Hematopoietic multipotent progenitor cell treated with erythropoietin and hydrocortisone succinate and interleukin-3 and kit ligand, for 4 days (in vitro differentiated cells): ENCODE results near the gene USP7.
"Not testable (repeated sequence)": the region's sequence is repeated elsewhere in the genome, so short reads cannot be mapped to it uniquely, and the experiment has no call there.

Experiments used
- DNase-seq: peaks from one replicate; pipeline ENCODE4 v3.0.0-alpha.2; 2015

Gene USP7

DNA sequence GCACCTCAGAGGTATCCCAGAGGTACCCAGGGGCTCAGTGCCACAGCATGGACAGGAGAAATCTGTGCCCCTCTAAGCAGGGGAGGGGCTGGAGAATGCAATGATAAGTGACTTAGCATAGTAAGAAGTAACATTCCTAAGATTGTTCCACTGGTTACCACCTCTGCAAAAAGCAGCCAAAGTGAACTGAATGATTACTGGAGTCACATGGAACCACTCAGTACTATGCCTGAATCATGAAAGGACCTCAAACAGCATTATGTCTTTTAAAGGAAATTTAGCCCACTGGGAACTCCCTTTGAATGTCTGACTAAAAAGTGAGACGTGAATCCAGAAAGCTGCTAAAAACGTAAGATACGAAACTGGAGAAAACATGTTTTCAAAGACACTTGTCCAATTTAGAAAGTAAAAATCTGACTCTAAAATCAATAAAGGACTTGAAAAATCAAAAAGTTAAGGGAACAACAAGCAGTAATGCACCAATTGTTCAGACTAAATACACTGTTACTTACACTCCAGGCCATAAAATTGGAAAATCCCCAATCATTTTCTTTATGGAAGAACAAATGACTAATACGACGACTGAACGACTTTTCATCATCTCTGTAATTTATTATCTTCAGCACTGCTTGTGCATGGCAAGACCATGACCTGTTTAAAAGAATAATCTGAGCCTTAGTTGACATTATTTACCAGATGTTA is 42.9 kb downstream of the USP7 start:
- no peak for DNase-seq

DNA sequence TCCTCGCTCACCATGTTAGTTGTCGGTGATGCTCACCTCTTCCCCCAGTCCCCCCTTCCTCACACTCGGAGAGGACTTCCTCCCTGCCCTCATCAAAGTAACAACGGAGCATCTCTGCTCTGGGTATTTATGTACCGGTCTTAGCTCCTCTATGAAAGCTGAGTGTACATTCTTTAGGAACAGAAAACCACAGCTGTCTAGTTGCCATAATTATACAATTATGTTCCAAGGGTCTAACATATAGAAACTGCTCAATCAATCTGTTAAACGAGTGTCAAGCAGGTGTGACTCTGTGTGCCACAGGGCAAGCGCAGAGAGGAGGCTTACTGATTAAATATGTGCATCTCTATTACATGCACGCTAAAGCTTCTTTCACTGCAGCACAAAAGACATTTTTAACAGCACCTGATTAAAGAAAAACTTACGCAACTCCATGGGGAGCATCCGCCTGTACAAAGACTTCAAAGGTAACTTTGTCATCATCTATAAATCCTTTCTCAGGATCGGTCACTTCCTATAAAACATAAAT is 43.7 kb downstream of the USP7 start:
- no peak for DNase-seq

DNA sequence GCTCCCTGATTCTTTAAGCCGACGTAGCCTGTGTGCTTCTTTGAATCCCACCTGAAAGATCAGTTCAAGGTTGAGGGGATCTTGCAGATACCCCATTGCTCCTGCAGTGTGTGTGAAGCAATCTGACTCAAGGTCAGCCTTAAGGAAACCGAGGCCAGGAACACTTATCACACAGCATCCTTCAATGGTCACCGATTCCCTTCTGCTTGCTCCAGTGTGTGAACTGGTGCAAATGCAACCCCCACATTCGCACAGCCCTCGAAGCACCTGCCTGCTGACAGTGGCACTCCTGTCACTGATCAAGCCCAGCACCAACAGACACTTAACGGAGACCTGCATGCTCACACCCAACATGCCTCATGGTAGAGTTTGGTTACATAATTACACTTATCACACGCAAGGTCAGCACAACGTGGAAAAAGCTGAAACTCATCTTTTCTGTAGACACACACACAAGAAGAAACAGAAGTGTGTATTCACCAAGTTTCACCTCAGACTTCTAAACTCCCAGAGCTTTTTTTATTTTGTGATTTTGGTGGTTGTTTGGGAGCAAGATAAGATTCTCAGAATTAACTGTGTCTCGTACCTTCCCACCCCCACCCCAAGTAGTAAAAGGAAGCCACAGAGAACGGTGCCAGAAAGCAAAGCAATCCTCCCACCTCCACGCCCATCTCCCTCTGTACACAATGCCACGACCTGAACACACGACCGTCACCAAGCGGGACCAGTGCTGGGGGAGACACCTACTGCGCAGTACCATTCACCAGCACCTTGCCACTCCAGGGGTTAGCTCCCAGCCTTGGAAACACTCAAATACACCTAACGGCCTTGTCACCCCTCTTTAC is 44.4 kb downstream of the USP7 start:
- peak; percentile 53 for DNase-seq

DNA sequence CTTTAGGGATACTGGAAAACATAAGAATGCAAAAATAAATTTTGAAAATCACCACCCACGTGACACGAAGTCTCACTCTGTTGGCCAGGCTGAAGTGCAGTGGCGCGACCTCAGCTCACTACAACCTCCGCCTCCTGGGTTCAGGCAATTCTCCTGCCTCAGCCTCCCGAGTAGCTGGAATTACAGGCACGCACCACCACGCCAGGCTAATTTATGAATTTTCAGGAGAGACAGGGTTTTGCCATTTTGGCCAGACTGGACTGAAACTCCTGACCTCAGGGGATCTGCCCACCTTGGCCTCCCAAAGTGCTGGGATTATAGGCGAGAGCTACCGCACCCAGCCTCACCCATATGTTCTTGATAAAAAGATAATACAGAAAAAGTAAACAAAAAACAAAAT is 46.4 kb downstream of the USP7 start:
- not testable (repeated sequence) for DNase-seq

DNA sequence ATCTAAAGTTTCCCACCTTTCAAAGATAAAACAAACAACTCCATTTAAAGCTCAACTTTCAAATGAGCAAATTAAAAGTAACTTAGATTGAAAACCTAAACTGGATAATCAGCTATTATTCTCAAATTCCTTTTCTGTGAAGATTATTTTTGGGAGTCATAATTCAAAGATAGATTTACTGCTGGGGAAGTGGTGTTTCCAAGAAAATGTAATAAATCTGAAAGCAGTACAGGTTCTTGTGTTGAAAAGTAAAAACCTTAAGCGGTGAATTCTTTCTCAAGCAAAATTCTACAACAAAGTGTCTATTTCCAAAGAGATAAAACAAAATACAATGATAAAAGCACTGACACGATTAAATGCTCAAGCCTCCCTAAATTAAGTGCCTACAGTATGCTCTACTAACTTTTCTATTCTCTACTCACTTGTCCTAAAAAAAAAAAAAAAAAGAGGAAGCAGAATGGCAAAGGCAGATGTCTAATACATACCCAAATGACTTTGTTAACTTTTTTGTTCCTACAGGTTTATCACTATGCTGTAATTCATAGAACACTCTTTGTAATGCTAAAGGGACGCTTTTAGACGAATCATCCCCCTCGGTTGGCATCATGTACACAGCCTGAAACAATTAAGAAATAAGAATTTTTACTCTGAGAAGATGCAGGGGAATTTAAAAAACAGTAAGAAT is 47.0 kb downstream of the USP7 start:
- peak; percentile 40 for DNase-seq

DNA sequence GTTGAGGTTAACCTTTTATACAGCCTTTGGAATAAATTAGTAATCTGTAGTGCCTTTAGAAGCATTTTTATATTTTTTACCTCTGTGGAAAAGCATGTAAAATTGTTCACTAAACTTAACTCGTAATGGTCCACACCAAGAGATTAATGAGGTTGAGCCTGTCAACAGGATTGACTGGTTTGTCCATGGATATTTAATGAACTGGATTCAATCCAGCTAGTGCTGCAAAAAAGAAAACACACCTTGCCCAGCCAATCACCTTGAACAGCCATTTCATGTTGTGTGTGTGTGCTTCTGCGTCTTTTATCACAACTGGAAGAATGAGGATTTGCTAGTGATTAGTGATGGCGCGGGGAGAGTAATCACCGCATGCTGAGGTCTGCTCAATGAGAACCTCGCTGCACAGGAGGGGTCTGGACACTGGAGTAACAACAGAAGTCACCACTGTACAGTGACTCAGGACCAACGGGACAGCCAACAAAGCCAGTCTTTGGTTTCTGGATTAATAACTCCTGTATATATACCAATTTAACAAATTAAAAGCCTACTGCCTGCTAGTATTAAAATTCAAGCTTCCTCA is 47.9 kb downstream of the USP7 start:
- DNase-seq: no peak

DNA sequence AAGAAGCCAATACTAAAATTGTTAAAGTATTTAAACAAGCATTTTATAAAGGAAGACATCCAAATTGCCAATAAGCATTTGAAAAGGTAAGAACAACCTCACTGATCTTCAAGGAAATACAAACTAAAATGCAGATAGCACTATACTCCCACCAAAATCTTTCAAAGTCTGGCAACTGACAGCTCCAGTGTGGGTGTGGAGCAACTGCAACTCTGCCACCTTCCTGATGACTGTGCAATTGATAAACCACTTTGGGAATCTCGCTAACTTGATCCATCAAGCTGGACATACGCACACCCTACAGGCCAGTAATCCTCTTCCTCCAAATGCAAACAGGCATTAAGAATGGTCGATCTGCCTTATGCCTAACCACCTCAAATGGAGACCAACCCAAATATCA is 49.6 kb downstream of the USP7 start:
- DNase-seq: no peak

DNA sequence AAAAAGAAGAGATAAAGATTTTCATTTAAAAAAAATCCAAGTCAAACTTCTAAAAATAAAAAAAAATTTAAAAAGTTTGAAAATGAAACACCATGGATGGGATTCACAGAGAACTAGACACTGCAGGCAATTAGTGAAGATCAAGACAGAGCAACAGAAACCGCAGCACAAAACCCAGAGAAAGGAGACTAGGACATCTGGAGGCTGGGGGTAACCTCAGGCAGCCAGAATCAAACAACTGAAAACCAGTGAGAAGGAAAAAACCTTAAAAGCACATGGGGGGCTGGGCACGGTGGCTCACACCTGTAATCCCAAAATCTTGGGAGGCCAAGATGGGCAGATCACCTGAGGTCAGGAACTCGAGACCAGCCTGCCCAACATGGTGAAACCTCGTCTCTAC is 50.9 kb downstream of the USP7 start:
- no peak for DNase-seq

DNA sequence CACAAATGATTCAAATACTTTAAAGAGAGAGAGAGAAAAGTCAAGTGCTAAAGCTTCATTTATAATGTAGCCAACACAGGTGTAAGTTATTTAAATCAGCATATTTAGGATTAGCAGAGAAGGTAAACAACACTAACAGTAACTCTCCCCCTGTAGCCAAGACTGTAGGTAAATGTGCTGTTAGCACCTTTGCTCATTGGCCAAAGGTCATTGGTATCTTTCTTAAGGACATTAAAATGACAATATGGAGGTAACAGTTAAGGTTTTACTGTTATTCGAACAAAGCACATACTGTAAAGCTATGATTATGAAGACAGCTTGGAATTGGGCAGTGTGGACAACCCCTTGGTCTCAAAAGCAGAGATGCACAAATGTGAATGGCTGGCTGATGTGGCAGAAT is 52.9 kb downstream of the USP7 start:
- DNase-seq: no peak

DNA sequence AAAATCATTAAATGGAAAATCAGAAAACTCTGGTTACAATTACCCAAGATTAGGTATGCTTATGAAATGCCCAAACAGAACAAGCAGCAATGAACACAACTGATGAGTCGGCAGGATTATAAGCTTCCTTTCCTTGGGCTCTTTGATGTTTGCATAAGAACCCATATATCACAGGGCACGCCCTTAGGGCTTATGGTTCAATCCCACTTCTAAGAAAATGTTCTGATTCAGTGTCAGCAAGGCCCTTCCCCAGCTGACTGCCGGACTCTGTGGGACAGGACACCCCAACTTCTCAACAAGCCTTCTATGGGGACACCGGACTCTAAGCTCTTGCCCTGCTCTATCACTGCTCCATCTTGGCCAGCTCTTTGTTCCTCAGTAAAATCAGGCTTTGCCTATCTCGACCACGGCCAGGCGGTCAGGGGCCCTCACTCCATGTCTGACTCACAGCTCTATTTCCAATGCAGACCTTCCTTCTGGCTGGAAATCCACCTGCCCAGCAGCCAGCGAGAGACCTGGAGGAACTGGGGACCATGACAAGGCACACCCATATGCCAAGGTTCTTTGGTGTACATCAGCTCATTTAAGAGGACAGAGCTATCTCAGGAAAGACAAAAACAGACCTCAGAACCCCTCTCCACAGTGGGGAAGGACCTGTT is 54.8 kb downstream of the USP7 start:
- no peak for DNase-seq

DNA sequence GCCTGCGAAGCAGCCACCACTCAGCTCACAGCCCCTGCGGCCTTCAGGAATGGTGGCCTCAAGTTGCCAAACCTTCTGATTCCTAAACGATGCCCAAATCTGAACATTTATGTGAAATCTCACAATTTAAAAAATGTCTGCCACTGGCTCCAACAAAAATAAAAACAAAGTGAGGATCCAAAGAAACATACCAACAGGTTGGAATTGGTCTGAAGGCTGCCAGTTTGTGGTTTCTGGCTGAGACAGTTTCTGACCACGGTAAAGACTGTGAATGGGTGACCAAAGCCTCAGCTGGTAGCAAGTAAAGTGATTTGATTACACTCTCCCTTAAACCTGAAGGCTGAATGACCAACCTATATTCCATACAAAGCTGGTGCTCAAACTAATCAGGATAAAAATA is 56.6 kb downstream of the USP7 start:
- no peak for DNase-seq

DNA sequence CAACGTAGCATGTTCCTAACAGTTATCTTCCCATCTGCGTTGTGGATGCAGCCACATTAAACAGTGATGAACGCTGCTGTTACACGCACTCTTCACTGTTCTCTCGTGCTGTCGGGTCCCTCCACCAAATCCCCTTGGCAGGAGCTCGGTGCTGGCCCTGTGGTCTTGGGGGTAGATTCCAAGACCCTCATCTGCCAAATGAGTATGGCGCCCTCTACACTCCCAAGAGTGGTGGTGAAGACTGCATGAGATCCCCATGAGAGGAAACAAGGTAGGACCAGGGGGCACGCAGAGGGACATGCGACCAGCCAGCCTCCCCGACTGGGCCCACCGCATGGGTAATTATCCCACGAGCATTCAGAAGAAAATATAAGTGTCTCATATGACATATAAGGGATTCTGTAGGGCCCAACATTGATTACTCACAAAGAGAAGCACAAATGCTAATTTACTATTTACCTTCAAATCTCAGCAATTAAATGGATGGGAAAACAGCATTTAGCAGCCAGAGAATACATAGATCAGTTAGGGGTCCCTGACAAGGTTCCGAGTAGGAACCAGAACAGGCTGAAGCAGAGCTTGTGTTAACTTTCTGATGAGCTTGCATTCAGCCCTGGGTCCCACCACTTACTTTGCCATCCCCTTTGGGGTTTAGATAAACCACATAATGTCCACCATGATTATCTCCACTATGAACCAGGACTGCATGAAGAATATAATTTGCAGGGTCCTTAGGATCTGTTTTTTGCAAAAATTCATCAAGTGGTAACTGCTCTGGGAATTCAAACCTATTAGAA is 57.7 kb downstream of the USP7 start:
- peak; percentile 37 for DNase-seq

DNA sequence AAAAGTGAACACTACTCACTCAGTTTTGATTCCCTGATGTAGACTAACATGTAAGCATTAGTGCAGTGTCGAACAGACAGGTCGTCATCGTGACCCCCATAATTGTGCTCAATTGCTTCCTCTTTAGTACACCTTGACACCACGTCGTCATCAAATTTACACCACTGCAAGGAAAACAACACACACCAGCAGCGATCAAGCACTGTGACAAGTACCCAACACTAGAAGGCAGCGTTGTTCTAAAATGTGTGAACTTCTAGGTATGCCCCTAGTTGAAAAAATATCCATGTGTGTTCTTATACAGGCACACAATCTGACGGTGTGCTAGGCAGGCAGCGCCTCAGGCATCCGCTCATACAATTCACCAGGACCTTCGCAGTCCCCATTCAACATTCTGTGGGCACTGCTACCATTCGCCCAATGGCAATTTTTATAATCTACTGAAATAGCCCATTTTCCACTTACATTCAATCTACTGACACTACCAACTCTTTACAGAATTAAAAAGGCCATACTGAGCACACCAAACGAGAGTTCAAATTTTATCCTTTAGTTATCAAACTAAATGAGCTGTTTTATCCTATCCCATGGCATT is 58.4 kb downstream of the USP7 start:
- DNase-seq: peak; percentile 74

DNA sequence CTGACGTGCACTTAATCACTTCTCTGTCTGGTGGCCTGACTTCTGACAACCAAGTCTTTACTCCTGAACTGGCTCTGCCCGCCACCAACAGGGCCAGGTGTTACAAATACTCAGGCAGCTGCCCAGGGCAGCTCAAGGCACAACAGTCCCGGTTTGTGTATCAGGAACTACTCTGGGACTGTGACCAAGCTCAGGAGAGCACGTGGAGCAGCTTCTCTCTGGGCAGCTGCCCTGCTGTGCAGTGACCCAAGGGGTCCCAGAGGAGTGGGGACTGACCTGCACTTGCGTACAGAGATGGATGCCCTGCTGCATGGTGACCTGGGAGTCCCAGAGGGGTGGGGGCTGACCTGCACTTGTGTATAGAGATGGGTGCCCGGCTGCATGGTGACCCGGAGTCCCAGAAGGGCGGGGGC is 59.7 kb downstream of the USP7 start:
- DNase-seq: no peak

DNA sequence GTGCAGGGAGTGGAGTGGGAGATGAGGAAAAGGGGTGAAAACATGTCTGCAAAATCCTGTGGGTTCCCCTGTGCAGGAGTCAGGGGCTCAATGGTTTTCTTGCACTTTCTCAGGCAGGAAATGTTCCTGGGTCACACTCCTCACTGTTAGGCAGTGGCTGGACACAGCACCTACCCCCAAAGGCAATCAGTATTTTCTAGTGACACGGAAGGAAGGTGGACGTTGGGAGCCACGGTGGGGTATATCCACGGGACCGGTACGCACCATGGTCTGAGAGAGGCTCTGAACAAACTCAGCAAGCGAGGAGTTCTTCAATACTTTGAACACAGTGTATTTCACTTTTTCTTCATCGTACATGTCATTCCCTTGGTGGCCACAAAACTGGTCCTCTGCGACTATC is 60.7 kb downstream of the USP7 start:
- no peak for DNase-seq

DNA sequence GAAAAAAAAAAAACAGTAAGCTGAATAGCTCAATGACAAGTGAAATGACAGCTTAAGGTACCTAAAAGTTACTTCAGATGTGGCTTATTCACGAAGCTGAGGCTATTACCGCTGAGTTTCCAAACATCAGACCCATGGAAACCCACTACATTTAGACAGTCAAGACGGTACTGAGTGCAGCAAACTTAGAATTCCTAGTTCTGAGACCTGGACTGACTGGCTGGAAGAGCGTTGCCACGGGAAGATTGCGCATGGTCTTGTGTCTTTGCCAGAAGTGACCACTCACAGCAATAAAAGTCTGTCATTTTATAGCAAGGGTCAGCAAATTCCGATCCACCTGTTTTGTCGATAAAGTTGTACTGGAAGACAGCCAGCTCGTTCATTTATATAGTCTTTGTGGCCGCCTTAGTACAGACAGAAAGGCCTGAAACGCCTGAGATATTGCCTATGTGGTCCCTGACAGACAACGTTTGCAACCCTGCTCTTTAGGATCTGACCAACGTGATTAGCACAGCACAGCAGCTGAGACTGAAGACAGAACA is 62.3 kb downstream of the USP7 start:
- no peak for DNase-seq

DNA sequence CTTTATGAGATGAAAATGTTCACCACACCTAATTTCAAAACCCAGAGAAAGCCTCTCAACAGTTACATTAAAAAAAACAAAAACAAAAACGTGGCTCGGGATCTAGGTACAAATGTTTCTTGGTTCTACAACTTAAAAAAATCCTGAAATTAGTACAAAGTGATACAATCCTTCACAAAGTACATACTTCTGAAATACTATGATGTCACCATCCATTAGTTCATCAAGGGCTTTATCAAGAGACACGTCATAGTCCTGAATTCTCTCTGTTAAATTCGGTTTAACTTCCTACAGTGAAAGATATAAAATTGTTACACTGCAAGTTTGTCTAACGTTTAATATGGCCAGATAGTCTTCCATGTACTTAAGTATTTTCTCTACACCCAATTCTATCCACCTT is 63.4 kb downstream of the USP7 start:
- no peak for DNase-seq

DNA sequence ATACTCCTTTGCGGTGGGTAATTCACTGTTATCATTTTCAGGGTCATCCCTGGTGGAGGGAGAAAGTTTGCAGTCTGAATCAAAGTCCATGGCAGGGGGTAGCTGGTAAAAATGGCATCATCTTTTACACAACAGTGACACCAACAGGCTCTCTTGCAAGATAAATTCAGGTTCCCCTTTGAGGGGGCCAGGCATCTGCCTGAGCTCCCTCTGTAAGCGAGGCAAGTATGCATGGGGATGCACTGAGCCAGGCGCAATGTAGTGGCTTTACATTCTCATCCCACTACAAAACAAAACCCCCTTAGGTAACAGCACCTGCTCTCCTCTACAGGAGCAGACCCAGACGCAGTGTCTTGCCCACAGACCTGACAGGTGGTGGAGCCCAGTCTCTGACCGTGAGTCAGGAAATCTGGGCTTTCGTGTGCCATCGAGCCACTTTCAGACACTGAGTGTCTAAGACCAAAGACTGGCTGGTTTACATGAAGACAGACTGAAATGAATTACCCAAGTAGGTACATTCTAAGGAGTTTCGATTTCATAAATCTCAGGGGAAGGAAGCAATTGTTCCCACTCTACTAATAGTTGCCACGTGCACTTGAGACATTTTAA is 63.9 kb downstream of the USP7 start:
- DNase-seq: no peak

DNA sequence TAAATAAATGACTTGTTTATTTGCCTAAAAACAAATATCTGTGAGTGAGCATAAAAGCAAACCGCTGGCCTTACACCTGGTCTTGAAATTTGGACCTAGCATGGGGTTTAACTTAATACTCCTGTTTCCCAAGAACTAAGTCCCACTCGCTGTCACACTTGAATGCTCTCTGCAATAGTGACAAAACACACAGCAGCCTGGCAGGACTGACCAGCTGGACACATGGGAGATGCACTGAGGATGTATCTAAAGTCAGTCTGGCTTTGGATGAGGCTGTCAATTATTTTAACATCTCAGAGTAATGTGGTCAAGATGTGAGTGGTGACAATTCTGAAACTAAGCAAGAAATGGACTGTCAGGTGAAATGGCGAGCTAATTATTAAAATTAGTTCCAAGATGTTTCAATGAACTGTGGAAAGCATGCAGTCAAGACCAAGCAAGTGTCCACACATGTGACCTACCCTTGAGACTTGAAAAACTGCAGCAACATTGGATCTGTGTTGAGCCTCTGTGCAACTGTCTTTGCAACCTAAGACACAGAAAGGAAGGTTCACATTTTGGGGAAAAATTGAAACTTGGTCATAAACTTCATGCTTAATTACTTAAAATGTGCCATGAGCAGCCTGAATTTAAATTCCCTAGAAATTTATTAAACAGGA is 64.9 kb downstream of the USP7 start:
- DNase-seq: no peak

DNA sequence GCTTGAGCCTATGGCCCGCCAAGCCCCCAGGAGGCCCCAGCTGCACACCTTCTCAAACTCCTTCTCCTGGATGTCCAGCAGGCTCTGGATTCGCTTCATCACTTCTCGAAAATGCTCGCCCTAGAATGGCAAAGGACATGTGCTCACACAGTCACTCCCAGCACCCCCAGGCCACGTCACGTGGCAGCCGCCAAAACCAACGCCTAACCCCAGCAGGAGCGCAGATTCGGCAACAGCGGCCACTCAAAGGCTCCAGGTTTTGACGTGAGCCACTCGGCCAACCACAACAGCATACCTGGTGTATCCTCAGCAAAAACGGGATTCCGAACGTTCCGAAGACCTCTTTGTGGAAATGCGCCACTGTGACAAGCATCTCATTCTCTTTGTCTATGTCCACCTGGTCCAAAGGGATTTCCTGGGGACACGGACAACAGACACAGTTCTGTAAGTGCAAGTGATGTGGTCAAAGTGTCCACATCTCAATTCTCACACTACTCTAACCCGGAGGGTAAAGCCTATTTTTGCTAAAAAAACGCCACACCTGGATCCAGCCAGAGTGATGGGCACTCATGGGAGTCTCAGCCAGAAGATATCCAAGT is 68.9 kb downstream of the USP7 start:
- DNase-seq: no peak
